GM12873 (cell line): Measurements from ENCODE around the gene OR13C8.

Experiments used
- CTCF ChIP-seq: IDR thresholded peaks from 2 replicates; pipeline ENCODE4 v1.5.1; 2012; ENCODE audit warnings: low read depth, mild to moderate bottlenecking, moderate library complexity, low read length, control low read depth; ENCODE audit not compliant: insufficient read depth; ENCODE audit errors: missing control alignments

Gene OR13C8, protein sequence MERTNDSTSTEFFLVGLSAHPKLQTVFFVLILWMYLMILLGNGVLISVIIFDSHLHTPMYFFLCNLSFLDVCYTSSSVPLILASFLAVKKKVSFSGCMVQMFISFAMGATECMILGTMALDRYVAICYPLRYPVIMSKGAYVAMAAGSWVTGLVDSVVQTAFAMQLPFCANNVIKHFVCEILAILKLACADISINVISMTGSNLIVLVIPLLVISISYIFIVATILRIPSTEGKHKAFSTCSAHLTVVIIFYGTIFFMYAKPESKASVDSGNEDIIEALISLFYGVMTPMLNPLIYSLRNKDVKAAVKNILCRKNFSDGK

DNA sequence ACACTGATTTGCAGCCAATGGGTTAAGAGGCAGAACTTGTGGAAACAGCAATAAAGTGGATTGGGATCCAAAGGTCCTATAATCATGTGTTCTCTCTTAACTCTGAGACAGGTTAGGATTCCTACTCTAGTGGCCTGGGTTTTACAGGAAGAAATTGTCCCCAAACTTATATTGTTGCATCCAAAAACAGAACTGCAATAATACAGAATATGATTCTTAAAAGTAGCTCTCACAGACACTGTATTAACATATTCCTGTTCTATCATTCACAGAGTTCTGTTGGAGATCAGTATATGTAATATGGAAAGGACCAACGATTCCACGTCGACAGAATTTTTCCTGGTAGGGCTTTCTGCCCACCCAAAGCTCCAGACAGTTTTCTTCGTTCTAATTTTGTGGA, at the start of gene OR13C8:
TSS of gene OR13C8 (plus strand) at position 301 of the 400 bp plus-strand sequence. CDS start at position 301, 0 bp downstream.
- TF ChIP-seq CTCF: no peak

DNA sequence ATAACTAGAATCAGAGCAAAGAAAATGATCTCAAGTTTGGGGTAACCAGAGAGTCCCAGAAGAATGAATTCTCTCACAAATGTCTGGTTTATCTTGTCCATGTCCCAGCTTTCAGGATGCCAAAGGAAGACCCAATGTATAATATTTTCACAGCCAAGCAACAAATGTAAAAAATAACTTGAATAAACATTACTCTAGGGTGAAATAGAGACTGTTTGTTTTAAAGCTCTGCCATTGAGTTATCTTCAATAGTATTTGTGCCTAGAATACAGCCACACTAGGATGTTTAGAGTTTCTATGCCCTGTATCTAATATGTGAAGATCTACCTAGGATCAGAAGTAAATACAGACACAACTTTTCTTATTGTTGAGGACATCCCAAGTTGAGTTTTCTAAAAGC, 41.9 kb upstream of the OR13C8 start, which contains the start of gene OR13C4:
TSS of gene OR13C4 (minus strand) at position 101 of the 400 bp plus-strand sequence. CDS start at position 101, 0 bp downstream.
- no peak for TF ChIP-seq CTCF

DNA sequence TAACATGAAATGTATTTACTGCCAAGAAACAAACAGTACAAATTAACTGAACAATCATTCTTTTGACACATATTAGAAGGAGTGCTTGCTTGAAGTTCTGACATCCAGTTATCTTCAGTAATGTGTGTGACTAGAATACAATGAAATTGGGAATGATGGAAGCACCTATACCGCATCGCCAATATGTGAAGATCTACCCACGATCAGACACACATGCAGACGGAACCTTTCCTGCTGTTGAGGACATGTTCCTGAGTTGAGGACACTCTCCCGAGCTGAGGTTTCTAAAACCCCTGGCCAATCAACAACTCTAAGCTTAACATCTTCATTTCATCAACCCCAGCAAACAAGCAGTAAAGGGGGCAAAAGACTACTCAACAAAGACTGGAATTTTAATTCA, 32.2 kb upstream of the OR13C8 start, which contains the start of gene OR13C3:
TSS of gene OR13C3 (minus strand) at position 101 of the 400 bp plus-strand sequence. CDS start 133 bp downstream, outside the sequence.
- TF ChIP-seq CTCF: no peak

DNA sequence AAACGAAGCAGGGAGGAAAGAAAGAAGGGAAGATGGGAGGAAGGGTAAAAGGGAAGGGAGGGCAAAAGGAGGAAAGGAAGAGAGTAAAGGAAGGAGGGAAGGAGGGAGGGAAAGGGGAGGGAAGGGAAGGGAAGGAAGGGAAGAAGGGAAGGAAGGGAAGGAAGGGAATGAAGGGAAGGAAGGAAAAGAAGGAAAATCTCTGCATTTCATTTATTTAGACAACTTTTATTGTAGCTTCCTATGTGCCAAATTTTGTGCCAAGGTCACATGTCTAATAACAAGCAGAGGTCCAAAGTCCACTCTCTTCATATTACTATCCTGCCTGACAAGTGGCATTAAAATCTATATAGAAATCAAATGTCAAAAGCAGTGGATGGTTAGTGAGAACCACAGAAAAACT, 29.7 kb upstream of the OR13C8 start:
- TF ChIP-seq CTCF: no peak

DNA sequence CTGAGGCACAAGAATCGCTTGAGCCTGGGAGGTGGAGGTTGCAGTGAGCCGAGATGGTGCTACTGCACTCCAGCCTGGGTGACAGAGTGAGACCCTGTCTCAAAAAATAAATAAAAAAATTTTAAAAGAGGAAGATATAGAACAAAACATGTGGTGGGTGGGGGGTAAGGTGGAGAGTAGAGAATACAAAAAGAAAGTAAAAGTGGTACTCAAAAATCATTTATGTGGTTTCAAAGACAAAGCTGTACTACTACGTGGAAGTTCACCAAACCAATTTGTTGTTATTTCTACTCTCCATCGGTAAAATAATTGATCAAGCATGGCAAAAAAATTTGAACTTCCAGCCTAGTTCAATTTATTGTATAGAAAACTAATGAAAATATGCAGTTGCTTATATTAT, 24.3 kb upstream of the OR13C8 start:
- no peak for TF ChIP-seq CTCF

DNA sequence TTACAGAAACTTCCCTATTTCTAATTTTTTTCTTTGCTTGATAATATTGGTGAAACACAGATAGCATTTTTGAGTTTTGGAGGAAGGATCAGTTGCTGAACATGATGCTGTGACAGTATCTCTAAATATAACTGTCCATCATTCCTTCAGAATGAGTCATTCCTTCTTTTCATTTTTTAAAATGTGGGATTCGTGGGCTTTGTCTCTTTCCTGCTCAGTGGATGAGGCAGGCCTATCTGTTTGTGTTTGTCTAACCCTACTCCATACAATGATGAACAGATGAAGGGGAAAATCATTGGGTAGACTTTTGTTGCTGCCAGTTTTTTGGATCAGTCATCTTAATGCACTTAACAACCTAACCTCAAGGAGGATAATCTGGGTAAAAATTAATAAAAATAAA, 15.7 kb upstream of the OR13C8 start:
- no peak for TF ChIP-seq CTCF

- no peak for TF ChIP-seq CTCF
Observed at GRCh38 chr9:104555521-104555920, 13.4 kb upstream of the OR13C8 start.
